Measurements from ENCODE around the gene SIGLEC12.

The SIGLEC12 gene

DNA sequence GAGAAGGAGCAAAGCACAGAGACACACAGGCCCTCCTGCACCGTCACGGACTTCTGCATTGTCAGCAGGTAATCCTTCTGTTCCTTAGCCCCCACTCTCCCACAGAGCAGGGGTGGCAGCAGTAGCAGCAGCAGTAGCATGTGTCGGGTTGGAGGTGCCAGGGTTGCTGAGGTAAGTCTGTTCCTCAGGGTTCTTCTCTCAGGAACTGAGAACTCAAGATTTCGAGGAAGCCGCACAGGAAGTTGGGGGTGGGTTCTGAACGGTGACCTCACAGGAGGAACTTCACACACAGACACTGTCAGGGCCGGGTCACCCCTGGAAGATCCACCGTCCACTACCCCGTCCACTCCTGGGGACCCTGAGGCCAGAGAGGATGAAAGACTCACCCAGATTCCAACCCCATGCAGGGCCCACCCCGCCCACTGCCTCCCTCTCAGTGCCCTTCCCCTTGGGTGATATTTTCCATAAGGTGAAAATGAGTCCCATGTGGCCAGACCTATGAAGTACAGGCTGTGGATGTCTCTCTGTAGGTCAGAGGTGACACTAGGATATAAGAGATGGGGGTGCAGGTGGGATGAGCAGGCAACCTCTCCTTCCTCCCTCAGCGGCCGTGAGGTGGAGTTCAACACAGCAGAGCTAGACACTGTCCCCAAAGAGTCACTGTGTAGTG, at the start of gene SIGLEC12:
SIGLEC12 (minus strand) TSS at position 207 of the 670 bp plus-strand sequence; CDS start at position 140, 67 bp downstream.
- DNase-seq, result no peak

DNA sequence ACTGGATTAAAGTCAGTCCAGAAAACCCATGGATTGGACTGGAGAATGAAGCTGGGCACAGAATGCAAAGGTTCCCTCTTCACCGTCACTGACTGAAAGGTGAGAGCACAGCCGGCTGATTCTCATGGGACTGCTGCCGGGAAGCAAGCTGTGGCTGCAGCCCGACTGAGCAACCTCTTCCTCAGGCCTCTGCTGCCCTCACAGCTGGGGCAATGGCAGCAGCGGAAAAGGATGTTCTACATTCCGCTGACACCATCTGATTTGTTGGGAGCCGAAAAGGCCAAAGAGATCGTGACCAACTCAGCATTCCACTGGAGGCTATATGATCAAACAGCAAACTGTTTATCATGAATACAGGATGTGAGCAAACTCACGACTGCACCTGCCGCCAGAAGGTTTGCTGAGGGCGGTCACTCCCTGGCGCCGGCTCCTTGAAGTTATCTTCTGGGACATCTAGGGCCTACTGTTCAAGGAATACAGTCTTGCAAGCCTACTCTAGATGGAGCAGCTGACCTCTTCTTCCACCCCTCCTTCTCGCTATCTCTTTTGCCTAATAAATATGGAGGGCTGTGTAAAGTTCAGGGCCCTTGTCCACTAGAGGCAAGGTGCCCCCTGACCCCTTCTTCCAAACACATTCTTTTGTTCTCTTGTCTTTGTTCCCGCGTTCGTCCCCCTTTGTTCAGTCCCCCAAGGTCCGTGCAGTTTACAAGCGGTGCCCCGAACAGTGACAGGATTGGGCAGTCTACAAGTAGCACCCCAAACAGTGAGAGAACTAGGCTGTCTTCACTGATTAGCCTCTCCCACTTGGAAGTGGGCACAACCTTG, 49.5 kb upstream of the SIGLEC12 start:
- DNase-seq, result no peak

DNA sequence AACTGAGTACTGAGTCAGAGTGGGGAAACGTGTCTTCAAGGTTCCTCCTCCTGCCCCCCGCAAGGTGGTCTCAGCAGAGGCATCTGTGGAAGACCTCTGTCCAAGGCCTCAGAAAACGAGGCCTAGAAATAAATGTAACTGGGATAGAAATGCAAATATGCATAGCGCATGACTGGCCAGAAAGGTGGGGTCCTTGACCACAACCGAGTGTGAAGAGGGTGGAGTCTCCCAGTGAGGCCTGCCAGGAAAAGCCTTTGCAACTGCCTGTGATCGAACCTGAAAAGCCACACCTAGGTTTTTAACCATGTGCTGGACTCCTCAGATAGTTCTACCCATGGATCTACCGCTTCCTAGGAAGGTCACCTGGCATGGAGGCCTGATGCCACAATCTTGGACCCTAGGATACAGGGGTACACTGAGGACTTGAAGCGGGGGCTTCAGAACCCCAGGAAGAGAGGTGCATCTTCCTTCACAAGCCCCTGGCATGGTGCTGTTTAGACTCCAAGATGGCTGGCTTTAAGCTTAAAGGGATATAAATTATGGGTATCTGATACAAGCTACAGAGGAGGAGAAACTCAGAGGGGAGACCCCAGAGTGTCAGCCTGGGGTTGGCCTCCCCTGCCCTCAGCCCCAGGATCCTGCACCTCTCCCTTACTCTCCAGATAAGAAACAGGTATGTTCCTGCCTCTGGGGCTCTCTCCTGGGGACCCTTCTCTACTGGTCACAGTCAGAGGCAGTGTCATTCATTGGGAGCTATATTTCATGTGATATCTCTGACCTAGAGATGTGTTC, 48.1 kb upstream of the SIGLEC12 start:
- DNase-seq, result no peak

DNA sequence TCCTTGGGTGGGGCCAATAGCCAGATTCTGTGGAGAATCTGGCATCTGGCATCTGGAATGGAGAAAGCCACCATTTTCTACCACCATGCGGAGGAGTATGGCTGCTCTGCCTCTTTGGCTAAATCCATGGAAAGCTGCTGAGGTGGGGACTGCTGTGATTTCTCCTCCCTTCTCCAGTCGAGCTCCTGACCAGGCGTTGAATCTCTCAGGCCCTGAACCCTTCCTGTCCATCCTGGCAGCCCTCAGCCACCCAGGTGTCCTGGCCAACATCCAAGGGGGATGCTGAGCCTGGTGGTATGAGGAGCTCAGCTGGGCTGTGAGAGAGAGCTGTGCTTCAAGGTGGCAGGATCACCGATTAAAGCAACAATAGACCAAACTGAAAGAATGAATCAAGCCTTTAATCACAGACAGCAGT, 47.3 kb upstream of the SIGLEC12 start:
- no peak for DNase-seq

DNA sequence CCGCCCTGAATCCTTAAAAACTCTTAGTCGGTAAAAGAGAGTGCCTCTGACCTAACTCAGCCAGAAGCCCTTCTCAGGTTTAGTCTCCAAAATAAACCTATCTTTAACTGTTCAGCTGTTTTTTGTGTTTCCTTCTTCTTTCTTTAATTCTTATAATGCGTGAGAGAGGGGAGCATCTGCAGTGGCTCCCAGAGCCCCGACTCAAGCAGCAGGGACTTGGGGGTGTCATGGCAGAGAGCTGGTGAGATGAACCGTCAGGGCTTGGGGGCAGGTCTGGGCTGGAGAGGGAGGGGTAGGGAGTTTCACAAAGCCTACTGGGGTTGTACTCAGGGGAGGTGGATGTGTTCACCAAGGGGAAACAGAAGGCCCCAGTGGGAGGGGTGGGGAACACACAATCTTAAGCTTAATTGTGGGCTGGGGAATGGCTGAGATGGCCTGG, 46.6 kb upstream of the SIGLEC12 start:
- DNase-seq, result no peak

DNA sequence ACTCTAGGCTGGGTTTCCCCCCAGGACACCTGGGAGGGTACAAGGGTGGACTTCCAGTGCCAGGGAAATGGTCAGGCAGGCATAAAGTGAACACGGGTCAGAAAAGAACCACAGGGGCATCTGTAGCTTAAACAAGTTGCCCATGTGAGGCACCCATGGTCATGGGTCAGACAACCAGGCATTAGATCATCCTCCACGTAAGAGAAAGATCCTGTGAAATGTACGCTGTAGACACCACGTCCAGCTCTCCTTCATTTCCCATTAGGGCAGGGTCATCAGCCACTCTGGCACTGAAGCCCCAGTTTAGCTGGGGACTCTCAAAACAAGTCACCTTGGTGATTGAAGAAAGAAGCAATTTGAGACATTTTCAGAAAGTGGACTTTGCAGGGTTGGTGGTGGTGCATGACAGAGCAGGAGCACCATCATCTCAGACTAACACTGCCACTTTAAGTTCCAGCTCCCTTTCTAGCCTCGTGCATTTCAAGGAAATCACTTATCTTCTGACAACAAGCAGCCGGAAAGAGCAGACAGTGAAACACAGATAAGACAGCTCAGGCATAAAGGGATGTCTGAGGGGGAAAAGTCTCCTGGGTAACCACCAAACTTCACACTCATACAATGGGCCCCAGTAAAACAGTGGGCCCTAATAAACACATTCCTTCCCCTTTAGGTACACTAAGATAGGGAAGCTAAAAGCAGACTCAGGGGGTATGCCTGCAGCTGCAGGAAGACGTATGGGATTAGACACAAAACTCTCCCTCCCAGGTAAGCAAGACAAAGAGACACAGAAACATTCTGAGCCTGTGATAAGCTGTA, 46.0 kb upstream of the SIGLEC12 start:
- DNase-seq, result no peak

DNA sequence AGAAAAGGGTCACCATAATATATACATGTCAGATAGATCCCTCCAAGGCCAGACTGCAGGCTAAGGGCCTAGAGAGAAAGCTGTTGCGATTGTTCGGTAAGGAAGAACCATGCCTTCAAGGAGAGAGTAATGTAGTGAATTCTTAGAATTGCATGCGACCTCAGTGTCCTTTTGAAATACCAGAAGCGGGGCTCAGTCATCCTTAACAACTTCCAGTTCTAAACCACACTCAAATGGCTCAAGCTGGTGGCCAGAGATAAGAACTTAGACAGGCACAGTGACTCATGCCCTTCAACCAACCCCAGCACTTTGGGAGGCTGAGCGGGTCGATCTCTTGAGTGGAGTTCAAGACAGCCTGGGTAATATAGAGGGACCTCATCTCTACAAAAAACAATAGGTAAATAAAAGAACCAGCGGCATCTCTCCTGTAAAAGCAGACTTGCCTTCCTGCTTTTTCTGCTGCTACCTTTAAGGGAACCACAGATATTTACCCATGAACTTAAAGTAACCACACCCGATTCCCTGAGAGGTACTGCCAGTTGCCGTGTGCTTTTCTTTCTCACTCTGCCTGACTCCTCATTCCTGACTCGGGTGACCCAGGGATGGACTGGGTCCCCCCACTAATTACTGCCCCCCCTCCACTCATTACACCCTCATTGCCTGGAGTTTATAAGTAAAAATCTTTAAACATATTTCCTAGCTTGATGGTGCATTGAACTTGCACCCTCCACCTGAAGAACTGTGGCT, 45.2 kb upstream of the SIGLEC12 start:
- no peak for DNase-seq

DNA sequence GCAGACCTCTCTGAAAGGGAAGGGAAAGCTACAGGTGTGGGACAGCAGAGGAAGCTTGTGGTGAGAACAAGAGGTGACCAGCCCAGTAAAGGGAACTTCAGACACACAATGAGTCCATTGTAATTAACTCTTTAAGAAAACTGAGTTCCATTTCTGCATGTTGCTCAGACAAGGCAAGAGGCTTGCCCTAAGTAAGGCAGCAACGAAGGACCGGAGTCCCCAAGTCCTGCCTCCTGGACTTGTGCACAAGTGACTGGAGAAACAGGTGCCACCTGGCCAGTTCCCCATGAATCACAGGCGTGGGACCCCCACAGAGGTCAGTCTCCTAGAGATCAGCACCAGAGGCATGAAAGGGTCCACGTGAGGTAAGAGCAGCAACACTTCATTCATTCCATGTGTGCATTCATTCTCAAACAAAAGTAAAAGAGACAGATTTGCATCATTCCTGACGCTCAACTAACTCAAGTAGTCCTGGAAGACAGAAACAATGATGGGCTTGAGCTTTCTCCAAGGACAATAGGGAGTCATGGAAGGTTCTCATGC, 44.6 kb upstream of the SIGLEC12 start:
- no peak for DNase-seq

DNA sequence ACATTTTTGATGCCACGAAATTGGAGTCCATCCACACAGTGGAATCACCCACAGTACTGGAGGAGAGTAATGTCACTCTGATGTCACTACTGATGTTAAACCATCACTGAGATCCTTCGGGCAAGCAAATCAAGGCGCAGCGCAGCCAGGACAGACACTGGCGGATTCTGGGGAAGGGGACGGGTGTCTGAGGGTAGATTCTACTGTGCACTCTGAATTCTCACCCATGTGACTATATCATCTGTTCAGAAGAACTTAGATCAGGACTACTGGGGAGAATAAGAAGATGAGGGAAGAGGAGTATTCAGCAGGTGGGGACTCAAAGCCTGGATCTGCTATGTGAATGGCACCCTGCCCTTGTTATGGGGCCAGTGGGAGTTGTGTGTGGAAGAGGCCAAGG, 42.4 kb upstream of the SIGLEC12 start:
- DNase-seq, result no peak

DNA sequence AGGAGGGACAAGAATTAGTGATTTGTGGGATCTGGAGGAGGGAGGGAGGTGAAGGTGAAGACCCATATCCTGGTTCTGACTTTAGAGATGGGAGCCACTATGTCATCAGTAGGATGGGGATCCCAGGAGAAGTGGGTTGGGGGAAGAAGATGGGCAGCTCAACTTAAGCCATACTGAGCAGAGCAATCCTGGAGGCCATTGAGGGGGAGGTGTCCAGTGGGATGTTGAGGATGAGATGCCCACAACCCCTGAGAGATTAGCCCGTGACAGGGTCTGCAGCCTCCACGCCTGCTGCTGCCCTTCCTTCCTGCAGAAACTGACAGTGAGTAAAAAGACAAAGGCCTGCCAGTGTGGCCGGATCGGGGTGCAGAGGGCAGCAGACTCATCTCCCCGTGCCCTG, 41.1 kb upstream of the SIGLEC12 start:
- DNase-seq, result no peak

DNA sequence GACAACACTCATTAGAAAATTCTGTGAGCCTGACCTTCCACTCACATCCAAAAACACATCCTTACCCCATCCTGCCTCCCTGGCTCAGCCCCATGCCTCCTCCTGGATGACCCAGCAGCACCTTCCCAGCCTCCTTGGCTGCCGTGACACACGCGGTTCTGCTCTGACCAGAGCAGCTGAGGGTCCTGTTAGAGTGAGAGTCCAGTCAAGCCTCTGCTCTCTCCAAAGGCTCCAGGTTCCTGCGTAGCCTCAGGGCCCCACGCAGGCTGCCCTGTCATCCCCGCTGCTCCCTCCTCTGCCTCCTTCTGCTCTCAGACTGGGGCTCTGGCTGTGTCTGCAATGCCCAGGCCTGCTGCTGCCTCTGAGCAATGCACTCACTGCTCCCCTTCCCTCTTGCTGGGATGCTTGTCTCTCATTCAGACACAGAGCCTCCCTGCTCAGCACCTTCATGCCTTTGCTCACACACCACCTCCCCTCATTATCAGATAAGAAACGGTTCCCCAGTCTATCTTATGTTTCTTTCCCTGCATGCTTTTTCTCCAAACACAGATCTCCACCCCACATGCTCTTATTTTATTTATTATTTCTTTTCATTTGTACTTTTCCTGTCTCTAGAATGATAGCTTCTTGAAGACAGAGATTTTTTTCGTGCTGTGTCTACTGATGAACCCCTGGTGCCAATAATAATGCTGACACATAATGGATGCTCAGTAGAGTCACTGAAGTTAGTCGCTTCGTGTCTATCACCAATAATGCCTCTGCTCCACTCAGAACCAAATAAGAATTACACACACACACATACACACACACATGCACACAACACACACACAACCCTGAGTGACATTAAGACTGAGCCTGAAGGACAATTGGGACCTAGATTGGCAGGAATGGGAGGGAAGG, 40.1 kb upstream of the SIGLEC12 start:
- no peak for DNase-seq

DNA sequence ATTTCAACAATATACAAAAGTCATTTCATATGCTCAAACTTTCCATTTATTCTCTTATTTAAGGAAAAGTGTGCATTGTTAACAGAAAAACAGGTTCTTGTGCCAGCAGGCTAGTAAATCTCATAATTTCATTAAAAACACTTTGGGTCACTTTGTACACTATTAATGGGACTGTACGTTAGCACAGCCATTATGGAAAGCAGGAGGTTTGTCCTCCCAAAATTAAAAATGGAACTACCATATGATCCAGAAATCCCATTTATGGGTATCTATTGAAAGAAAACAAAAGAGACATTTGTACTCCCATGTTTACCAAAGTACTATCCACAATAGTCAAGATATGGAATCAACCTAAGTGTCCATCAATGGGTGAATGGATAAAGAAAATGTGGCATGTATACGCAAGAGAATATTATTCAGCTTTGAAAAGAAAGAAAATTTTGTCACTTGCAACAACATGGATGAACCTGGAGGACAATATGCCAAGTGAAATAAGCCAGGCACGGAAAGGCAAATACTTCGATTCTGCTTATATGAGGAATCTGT, 38.3 kb upstream of the SIGLEC12 start:
- no peak for DNase-seq

DNA sequence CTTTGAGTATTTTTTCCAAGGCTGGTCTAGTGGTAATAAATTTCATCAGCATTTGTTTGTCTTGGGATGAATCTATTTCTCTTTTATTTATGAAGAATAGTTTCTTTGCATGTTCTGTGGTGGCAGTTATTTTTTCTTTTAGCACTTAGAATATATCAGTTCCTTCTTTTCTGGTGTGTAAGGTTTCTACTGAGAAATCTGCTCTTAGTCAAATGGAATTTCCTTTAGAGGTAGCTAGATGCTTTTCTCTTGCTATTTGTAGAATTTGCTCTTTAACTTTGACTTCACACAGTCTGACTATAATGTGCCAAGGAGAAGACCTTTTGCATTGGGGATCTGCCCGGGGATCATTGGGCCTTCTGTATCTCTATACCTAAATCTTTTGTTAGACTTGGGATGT, 33.9 kb upstream of the SIGLEC12 start:
- no peak for DNase-seq

DNA sequence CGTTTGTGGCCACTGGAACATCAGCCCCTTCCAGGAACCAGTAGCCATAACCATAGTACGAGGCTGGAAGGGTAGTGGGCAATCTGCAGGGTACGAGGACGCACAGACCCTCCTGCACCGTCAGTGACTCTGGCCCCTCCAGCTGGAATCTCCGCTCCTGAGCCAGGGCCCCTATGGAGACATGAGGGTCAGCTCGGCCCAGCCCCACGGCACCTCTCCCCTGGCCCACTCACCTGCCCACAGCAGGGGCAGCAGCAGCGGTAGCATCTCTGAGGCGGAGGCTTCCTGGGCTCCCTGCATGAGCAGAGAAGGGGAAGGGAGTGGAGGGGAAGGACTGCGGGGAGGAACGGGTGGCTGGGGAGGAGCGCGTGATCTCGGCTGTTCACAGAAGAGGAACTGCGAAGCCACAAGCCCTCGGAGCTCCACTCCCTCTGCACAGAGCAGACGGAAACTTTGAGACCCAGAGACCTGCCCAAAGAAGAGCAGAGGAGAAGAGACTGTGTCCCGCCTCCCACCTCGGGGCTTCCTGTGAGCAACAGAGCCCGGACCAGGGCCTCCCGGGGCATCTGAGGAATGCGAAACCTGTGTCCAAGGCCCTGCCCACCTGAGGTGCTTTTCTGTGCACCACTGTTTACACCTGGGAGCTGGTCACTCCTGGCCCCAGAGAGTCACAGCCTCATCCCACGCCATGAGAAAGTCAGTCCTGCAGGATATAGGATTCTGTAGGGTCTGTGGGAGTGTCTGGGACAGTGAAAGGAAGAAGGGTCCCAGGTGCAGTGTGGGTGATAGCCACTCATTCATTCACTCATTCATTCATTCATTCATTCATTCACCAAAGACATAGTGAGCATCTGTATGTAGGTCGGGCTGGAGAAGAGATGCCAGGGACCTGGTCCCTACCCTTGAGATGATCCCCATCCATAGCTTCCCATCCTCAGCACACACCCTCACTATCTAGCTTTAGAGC, 30.0 kb upstream of the SIGLEC12 start, which contains the start of gene SIGLEC6:
SIGLEC6 (minus strand) TSS at position 322 of the 967 bp plus-strand sequence; CDS start at position 300, 22 bp downstream.
- no peak for DNase-seq

DNA sequence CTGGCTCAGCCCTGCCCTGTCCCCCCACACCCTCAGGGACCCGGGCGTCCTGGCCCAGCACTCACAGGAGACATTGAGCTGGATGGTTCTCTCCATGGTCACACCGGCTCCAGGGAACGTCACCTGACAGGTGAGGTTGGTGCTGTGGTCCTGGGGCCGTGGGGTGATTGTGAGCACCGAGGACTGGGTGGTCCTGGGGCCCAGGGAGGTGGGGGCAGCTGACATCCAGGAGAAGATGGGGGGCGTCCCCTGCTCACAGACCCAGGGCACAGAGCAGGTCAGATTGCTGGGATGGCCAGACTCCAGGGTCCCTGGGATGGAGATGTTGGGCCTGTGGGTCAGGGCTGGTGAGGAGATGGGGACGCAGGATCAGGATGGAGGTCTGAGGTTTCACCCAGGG, 29.0 kb upstream of the SIGLEC12 start:
- DNase-seq, result no peak

DNA sequence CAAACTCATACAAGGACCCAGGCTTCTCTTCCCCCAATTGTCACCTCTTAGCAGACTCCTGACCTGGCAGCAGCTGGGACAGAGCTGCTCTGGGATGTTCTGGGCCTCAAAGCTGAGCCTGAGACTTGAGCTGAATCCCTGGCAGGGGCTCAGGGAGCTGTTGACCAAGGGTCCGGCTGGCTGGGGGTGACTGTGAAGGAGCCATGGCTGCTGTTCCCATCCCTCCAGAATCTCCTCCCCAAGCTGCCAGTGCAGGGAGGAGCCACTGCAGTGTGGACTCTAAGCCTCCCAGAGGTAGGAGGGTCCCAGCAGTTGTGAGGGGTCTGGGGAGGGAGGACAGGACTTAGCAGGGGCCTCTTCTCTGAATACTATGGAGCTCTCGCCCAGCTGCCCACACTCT, 27.7 kb upstream of the SIGLEC12 start:
- DNase-seq, result no peak

DNA sequence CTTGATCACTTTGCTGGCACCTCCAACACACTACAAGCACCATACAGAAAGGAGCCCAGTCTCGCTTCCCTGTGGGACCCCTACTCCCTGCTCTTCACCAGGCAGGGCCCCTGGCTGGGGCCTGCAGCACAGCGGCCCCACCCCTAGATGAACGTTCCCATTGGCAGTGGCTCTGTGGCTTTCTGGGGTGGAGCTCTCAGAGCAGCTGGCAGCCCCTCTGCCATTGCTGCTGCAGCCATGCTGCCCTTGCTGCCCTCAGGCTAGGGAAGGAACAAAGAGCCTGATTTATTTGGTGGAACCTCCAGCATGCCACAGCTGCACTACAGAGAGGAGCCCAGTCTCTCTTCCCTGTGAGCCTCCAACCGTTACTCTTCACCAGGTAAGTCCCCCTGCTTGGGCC, 24.1 kb upstream of the SIGLEC12 start:
- no peak for DNase-seq

DNA sequence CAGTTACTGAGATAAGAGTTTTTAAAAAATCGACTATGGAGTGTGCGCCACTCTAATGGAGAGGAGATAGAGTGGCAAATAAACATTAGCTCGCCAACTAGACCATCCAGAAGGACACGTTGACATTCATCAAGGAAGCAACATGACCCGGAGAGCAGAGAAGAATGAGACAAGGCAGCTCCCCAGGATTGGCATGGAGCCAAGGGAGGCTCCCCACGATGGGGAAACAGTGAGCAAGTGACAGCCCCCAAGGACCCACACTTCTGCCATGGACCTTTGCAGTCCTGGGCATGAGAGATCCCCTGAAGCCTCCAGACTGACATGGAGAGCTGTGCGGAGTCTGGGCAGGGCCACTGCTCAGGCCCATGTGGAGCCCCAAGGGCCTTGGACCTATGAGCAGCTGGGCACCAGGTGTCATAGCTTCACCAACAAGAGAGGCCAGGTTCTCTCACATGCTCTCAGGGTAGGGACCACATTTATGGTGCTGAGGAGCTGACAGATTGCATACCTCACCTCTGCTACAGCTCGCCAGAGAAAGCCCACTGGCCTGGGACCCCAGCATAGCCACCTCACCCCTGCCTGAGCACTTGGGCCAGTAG, 23.2 kb upstream of the SIGLEC12 start:
- no peak for DNase-seq

All from NCI-H1436 treated with DMSO at 0.1 percent for 48 hours (cell line).